Stimulated activated CD4-positive, alpha-beta T cell treated with anti-CD3 and anti-CD28 coated beads, TNF-alpha, amount 100 ng/mL, for 48 hours (primary cell): ENCODE measurements around the gene ADI1.

Experiments used
- DNase-seq, 3 donors: peaks; one replicate each; pipeline ENCODE4 v3.0.0-alpha.2; 2020; ENCODE audit warnings: low read depth in 3 of 3

ADI1 gene, protein sequence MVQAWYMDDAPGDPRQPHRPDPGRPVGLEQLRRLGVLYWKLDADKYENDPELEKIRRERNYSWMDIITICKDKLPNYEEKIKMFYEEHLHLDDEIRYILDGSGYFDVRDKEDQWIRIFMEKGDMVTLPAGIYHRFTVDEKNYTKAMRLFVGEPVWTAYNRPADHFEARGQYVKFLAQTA

DNA sequence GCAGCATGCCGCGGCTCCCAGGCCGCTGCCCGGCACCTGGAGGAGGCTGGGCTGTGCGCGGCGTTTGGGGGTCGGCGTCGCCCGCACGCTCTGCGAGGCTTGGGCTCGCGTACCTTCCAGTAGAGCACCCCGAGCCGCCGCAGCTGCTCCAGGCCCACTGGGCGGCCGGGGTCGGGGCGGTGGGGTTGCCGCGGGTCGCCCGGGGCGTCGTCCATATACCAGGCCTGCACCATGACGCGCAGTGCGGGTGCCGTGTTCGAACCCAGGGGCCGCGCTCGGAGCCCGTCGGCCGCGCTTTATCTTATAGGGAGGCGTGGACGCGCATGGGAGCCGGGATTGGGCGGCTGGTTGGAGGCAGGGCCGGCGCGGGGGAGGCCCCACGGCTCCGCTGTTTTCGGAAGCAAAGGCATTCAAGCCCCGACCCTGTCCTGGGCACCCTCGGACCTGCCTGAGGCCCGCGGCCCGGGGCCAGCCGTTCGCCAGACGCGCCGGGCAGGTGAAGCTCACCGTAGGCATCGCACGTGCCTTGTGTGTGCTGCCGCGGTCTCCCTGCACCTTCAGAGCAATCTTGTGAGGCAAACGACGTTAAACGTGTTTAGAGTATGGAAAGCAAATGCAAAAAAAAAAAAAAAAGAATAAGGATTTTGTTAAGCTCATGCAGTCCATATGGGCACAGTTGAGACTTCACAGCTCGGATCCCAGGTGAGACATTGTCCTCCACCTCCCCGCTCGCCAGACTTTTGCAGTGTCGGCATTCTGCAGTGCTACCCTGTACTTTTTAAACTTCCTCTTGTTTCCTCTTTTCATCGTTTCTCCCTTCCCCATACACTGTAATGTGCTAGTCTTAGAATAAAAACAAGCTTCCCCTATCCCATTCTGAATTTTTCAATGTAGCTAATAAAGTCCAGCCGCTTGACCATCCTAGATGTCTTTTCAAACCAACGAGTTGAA lies at the start of gene ADI1:
Gene ADI1, minus strand, starts transcription at position 277 of the 951 bp plus-strand sequence. Its CDS starts 44 bp downstream, at position 233.
- peak; percentile 67 to 78 (median 72) for DNase-seq

DNA sequence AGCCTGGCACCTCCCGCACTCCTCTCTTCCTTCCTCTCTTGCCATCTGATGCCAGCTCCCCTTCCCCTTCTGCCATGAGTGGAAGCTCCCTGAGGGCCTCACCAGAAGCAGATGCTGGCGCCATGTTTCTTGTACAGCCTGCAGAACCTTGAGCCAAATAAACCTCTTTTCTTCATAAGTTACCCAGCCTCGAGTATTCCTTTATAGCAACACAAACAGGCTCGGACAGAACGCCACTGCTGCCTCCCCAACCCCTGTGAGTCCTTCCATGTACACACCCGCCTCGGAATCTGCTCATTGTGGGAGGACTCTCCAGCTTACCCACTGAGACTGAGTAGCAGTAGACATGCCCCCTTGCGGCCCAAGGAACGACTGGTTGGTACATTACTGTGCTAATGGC lies 47.5 kb upstream of the ADI1 start:
- no peak for DNase-seq

DNA sequence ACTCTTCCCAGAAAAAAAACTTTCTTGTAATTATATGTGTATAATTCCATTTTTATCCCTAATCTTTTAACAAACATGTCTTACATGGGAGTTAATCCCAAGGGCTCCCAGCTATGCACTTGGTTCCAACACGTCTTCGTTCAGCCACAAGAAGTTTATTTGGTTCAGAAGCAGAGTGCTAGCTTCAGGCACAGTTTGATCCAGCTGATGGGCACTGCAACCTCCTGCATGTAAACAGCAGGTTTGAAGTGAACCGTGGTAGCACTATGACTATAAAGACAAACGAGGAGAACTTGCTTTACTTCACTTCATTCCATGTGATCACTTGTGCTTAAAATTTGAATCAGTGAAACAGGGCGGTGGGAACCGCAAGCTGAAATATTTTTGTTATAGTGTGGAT lies 45.8 kb upstream of the ADI1 start:
- no peak for DNase-seq

DNA sequence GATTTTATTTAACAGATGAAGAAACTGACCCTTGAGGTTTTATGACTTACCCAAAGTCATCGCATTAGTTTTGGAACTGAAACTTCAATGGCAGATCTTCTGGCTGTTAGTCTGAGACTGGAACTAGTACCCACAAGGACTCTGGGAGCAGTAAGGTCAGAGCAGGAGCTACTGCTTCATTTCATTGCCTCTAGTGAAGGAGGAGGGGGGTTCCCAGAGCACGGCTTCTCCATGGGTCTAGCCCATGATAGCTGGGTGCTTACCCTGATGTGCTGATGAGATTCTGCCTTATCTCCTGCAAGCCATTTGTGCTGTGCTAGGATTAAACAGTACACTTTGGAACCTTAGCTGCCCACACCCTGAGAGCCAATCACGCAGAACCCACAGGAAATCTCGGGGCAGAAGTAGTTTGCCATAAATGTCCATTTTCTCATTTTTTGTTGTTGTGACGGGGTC lies 44.2 kb upstream of the ADI1 start:
- DNase-seq: no peak

DNA sequence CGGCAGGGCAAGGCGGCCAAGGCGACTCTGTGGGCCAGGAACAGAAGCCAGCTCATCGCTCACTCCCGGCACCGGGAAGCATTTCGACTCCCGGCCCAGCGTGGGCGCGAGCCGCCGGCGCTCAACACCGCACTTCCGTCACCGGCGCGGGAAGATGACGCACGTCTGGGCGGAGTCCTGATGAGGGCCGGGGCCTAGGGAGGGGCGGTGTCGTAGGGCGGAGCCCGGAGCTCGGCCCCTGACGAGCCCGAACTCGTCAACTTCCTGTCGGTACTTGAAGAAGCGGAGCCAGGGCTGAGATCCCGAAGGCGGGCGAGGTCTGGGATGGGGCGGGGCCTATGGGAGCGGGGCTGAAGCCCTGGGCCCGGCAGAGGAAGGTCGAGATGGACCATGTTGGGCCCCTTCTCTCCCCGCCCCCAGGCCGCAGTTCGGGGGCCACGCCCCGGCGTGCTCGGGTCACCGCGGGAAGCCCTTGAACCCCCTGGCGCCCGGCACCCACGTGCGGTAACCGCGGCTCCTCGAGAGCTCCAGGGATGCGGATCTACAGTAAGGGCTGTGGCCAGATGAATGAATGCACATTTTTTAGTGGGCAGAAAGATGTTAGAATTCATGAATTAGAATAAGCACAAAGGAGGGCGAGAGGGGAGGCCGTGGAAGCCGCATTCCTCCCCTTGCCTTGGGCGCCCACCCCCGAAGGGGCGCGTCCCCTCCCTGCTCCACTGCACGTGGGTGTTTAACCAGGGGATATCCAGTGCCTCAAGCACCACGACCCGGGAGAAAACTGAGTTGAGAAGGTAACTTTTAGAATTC lies 39.1 kb upstream of the ADI1 start, which contains the start of gene RNASEH1:
Gene RNASEH1, minus strand, starts transcription at position 129 of the 810 bp plus-strand sequence. Its CDS starts 73 bp downstream, at position 56.
- peak; percentile 97 to 99 (median 98) for DNase-seq

DNA sequence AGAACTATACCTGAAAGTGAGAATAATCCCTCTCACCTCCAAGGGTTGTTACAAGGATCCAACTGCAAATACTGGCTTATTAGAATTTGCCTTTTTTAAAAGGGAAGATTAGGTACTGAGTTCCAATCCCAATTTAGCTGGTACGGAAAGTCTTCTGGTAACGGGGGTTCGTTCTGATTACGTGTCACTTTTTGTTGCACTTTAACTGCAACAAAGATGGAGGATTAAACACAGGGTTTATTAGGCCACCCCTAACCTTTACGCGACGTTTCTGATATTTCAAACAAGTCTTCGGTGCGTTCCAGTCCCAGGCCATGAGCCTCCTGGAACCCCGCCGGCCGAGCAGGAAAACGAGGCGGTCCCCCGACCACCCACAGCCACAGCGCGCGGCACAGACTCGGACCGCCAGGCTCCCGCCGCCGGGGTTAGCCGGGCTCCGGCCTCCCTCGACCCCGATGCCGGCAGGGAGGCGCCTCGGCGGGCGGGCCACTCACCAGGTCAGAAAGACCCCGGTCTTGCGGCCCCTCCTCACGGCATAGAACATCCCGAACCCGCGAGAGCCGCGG lies 38.4 kb upstream of the ADI1 start:
- DNase-seq: peak in 1 of 3 donors; percentile 11

DNA sequence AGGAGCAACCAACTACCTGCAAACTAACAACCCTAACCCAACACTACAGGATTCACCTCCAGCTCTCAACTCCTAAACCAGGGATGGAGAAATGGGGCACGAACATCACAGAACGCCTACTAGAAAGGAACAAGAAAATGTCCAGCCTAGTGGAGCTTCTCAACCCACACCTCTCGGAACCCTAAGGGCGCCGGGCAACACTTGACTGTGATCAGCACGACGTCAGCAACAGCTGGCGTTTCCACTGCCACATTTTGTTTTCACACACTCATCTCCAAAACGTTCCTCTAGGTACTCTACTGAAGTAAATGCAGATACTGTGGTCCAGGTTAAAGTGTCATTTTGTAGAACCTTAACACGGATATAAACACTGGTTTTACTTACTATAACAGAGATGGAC lies 34.6 kb upstream of the ADI1 start:
- DNase-seq: no peak

DNA sequence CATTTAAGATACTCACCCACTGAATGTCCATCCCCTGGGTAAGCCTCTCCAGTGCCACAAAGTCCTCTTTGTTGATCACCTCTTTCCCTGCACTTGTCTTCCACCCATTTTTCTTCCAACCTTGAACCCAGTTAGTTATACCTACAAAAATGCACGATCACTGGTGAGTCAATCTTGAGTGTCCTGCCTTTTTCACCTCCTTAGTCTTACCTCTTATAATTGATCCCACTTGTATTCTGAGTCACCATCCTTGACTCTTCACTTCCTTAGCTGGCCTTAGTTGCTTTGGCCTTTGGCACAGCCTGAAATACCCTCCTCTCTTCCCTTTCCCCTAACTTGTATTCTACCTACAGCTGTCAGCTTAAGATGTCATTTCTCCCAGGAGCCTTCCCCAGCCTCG lies 28.6 kb upstream of the ADI1 start:
- no peak for DNase-seq

DNA sequence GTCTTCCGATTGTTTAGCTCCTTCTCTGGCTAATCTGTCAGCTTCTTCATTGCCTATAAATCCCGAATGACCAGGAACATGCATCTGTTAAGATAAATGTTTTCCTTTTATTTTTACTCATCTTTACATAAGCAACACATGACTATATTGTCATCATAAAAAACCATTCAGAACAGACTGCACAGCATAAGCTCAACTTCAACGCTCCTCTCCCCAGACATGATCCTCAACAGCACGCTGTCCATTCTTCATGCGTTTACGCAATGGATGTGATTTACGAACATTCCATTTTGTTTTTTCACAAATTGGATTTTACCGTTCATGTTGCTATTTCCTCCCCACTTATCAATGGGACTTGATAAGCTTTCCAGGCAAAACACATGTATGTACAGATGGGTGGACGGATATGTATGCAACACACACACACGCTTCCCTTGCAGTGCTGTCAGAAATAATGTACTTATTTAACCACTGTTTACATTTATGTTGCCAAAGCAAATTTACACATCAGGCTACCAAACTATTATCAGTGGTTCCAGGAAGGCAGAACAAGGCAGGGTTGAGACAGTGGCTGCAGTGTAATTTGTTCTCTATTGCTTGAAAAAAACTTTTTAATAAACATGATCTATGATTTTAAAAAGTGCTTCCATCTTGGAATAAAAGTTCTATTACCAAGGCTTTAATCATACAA lies 26.6 kb upstream of the ADI1 start:
- no peak for DNase-seq

DNA sequence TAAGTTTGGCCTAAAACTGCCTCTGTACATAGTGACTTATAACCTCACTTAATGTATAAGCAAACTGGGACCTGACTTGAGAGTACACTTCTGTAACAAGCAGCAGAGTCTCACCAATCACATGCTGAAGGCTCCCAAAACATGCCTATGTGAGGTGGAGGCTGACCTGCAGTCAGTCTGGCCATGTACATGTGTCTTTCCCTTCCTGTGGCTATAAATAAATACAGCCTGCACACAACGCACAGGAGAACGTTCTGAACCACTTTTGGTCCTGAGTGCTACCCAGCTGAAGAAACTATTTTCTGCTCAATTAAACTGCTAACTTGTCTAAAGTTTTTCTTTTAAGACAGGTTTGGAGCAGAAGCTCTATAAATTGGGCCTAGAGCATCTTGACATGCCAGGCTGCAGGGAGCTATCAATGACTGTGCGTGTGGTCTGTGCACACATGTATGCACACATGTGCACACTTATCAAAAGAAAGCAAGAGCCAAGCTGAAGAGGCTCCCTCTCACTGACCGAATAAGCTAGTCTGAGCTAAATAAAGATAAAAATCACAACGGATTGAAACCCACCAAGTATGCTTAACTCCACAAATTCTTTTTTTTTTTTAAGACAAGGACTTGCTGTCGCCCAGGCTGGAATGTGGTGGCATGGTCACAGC lies 23.8 kb upstream of the ADI1 start:
- DNase-seq: no peak

DNA sequence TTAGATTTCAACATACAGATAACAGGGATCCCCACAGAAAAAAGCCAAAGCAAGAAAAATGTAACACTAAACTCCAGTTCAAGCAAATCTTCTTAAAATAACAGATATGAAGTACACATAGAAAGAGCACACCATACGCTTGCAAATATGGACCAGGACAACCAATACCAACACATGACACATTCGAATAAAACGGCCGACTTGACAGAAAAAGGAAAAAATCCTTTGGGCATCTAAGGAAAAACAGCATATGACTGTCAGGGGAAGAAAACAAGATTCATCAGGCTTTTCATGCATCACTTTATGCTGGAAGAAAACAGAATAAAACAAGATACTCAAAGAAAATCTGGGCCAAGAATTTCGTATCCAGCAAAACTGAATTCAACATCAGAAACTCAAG lies 22.8 kb upstream of the ADI1 start:
- DNase-seq: no peak

DNA sequence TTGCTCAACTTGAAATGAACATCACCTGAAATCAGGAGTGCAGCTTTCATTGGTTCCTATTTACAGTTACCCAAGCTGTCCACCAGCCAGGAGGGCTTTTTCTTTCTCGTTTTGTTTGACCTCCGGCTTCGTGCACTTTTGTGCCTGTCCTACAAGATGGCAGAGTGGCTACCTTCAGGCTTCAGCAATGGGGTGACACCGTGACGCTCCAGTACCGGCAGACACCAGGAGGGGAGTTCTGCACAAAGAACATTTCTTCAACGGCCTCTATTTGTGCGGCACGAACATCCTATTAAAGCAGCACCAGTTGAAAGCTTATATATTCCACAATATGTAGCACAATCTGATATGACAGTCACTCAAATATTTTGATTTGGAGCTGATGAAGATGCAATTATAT lies 20.5 kb upstream of the ADI1 start:
- no peak for DNase-seq

DNA sequence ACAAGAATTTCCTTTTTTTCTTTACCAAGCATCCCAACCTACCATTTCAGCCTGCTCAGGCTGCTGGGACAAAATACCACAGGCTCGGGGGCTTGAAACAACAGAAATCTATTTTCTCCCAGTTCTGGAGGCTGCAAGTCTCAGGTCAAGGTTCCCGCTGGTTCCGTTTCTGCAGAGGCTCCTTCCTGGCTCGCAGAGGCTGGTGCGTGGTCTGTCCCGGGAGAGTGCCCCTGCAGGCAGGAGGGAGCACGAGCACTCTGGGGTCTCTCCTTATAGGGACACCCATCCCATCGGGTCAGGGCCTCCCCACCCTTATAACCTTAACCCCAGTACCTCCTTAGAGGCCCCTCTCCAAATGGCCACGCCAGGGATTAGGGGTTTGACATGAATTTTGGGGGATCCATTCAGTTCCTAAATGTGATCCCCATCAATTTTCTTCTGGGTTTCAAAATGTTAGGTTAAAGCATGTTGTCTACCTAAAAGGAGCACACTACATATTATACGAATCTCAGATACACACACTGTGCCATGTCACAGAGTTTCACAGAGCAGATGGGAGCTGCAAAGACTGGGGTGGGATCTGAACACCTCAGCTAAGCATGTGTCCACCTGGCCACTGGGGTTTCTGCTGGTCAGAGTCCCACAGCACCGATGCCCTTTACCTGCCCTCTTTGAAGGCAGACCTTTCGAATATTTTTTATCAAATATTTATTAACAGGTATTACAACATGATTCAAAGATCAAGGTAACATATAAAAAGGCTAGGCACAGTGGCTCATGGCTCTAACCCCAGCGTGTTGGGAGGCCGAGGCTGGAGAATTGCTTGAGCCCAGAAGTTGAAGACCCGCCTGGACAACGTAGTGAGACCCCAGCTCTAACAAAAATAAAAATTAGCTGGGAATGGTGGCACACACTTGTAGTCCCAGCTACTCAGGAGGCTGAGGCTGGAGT lies 17.6 kb upstream of the ADI1 start:
- peak in 1 of 3 donors; percentile 8 for DNase-seq

DNA sequence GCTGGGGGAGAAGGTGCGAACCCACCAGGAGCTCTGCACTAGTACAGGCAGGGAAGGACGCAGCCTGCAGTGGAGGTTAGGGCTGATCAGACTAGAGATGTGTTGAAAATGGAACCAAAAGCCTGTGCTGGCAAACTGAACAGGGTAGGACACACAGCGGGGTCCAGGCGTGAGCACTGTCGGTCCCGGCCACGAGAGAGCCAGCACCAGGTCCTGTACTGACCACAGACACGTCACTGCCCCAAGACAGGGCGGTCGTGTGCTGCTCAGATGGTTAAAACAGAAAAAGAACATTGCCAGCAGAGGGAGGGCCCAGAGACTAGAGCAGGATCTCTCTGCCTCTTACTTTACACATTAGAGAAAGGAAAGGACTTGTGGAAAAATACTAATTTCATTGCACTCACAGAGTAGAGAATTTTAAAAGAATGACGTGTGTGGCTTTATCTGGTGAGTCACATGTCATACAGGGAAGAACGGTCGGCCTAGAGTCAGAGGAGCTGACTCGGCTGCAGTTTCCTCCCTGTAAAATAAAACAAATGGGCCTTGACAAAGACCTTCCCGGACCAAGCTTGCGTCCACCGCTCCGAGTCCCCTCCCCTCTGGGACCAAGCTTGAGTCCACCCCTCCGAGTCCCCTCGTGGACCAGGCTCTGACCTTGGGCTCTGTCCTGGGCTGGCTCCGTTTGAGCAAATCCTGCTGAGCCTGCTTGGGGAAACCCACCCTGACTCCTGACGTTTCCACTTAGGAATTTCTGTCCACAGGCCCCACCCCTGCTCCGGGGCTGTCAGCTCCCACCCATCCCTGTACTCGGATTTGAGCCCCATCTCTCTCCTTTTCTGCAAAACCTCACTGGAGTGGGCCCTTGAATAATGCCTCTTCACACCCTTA lies 16.7 kb upstream of the ADI1 start:
- DNase-seq: no peak

DNA sequence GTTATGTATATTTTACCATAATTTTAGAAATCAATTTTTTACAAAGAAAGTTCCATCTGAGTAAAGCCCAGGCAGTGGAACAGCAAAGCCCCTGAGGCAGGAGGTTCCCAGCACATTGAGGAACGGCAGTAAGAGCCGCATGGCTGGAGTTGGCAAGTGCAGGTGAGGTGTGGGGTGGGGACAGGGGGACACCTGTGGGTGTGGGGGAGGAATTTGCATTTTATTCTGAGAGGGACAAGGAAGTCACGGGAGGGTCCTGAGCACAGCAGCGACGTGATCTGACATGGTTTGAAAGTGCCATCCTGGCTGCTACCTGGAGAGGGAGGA lies 16.1 kb upstream of the ADI1 start:
- no peak for DNase-seq

DNA sequence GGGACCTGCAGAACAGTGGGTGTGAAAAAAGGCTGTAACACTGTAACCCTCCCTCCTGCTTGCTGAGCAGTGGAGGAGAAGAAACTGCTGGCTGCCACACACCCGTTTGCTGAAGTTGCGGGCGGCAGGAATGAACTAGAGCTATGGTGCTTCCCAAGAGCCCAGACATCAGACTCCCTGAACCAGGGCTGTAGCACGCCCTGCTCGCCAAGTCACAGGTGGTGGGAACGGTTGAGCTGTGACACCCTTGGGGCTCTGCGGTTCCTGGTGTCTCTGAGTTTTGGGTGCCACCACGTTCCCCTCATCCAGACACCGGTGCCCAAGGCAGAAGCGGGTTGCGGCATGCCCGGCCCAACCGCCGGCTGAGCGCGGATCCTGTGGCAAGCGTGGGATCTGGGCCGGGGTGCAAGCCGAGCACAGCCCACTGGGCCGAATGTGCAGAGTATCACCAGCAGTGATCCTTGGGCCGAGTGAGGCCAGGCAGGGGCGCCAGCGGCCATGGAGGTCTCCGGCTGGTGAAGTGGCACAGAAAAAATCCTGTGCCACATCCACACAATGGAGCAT lies 15.0 kb upstream of the ADI1 start:
- DNase-seq: no peak

DNA sequence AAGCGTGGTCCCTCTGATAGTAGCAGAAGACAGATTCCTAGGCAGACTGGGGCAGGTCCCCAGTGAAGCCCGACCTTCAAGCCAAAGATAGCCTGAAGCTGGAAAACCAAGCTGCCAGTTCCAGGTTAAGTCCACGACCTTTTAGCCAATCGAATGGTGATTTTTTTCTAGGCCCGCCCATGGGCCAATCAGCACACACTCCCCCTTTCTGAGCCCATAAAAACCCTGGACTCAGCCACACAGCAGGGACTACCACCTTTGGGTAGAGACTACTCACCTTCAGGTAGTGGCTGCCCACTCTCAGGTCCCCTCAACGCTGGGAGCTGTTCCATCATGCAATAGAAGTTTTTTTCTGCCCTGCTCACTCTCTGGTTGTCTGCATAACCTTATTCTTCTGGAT lies 14.5 kb upstream of the ADI1 start:
- DNase-seq: no peak

DNA sequence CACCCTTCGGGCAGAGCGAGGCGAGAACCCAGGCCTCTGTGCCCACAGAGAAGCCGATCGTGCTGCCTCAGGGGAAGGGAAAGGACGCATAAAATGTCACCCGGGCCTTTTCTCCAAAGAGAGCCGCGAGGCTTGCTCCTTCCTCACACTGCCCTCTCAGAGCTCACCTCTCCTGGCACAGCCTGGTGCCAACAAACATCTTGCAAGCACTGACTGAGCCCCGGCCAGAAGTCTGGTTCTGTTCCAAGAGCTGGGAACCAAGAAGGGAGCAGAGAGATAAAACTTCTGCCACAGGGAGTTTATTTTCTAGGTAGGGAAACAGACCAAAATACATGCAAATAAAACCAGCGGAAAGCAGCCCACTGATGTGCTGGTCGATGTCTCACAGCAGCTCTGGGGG lies 13.6 kb upstream of the ADI1 start:
- no peak for DNase-seq
